OCI-LY7 (cell line): ENCODE data around the gene GAB3.

Experiments used
- EZH2phosphoT487 ChIP-seq: fragments of 200-600 bp; sonication (generic); IDR thresholded peaks from 2 replicates; pipeline ENCODE4 v1.6.1; 2018; ENCODE audit warnings: low read depth, borderline replicate concordance, mild to moderate bottlenecking, mixed run types, antibody characterized with exemption, low read length, moderate library complexity, mixed read lengths
- TF ChIP-seq, protein P1 (sequence below): fragments of 200-600 bp; sonication (generic); conservative IDR thresholded peaks from 2 replicates; pipeline ENCODE4 v1.5.1; 2014; ENCODE audit warnings: mild to moderate bottlenecking, antibody characterized with exemption, low read length, moderate library complexity, mixed read lengths

DNA sequence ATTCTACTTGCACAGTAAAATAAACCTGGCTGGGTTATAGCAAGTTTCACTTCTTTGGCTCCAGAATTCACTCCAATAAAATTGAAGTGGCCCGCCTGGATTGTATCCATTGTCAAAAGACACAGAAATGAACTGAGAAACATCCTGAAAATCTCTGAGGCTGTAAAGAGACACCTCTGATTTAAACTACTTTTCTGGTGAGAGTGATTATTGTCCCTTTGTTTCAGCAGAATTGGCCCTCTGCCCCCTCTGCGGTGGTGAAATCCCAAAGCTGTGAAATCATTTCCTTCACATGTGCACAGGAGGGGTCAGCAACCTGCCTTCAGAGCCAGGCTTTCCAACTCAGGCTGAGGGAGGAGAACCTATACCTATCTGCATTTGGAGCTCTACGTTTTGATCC is 23.0 kb downstream of the GAB3 start:
- TF ChIP-seq, protein P1, sequence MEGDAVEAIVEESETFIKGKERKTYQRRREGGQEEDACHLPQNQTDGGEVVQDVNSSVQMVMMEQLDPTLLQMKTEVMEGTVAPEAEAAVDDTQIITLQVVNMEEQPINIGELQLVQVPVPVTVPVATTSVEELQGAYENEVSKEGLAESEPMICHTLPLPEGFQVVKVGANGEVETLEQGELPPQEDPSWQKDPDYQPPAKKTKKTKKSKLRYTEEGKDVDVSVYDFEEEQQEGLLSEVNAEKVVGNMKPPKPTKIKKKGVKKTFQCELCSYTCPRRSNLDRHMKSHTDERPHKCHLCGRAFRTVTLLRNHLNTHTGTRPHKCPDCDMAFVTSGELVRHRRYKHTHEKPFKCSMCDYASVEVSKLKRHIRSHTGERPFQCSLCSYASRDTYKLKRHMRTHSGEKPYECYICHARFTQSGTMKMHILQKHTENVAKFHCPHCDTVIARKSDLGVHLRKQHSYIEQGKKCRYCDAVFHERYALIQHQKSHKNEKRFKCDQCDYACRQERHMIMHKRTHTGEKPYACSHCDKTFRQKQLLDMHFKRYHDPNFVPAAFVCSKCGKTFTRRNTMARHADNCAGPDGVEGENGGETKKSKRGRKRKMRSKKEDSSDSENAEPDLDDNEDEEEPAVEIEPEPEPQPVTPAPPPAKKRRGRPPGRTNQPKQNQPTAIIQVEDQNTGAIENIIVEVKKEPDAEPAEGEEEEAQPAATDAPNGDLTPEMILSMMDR = no peak
- TF ChIP-seq EZH2phosphoT487 = no peak
